Loucy (cell line): ENCODE data around the gene TRRAP.

Source experiments
- H2AFZ ChIP-seq: fragments of 200-600 bp; sonication (generic); 2 replicates; pipeline ENCODE4 v1.6.0; 2016; ENCODE audit warnings: antibody characterized with exemption, mild to moderate bottlenecking, low read length, moderate library complexity
- H3F3A ChIP-seq: fragments of 200-600 bp; 2 replicates; pipeline ENCODE4 v1.6.0; 2016; ENCODE audit warnings: antibody characterized with exemption, low read depth, mild to moderate bottlenecking
- H3K27me3 ChIP-seq: fragments of 200-600 bp; sonication (generic); 2 replicates; pipeline ENCODE4 v1.6.1; 2014; ENCODE audit warnings: low read length, mild to moderate bottlenecking; ENCODE audit not compliant: insufficient read depth, poor library complexity, severe bottlenecking
- H3K36me3 ChIP-seq: fragments of 200-600 bp; sonication (generic); 2 replicates; pipeline ENCODE4 v1.6.1; 2016; ENCODE audit warnings: low read length; ENCODE audit not compliant: insufficient read depth
- H3K4me1 ChIP-seq: fragments of 200-600 bp; sonication (generic); 2 replicates; pipeline ENCODE4 v1.5.1; 2014; ENCODE audit warnings: low read length, mild to moderate bottlenecking; ENCODE audit not compliant: insufficient read depth, poor library complexity, severe bottlenecking
- H3K4me2 ChIP-seq: fragments of 200-600 bp; sonication (generic); 2 replicates; pipeline ENCODE4 v1.6.0; 2014; ENCODE audit warnings: antibody characterized with exemption, low read length, low read depth, mild to moderate bottlenecking; ENCODE audit not compliant: poor library complexity, severe bottlenecking
- H3K4me3 ChIP-seq: fragments of 200-600 bp; sonication (generic); 2 replicates; pipeline ENCODE4 v1.5.1; 2014; ENCODE audit warnings: low read length, mild to moderate bottlenecking, mixed read lengths; ENCODE audit not compliant: poor library complexity, severe bottlenecking
- H3K79me2 ChIP-seq: fragments of 200-600 bp; sonication (generic); 2 replicates; pipeline ENCODE4 v1.6.1; 2014; ENCODE audit warnings: low read length; ENCODE audit not compliant: insufficient read depth
- H3K9ac ChIP-seq: fragments of 200-600 bp; sonication (generic); 2 replicates; pipeline ENCODE4 v1.6.0; 2014; ENCODE audit warnings: mild to moderate bottlenecking, low read depth, low read length, moderate library complexity; ENCODE audit not compliant: poor library complexity, severe bottlenecking
- H3K9me2 ChIP-seq: fragments of 200-600 bp; sonication (generic); replicated peaks from 2 replicates; pipeline ENCODE4 v1.6.1; 2016; ENCODE audit warnings: low read depth, low read length, mixed read lengths
- H3K9me3 ChIP-seq: fragments of 200-600 bp; sonication (generic); 2 replicates; pipeline ENCODE4 v1.6.1; 2014; ENCODE audit warnings: mild to moderate bottlenecking, antibody characterized with exemption, low read length, low read depth; ENCODE audit not compliant: insufficient read depth
- H4K20me1 ChIP-seq: fragments of 200-600 bp; sonication (generic); 2 replicates; pipeline ENCODE4 v1.6.0; 2014; ENCODE audit warnings: antibody characterized with exemption, low read length, mild to moderate bottlenecking; ENCODE audit not compliant: insufficient read depth, poor library complexity, severe bottlenecking
- EZH2phosphoT487 ChIP-seq: fragments of 200-600 bp; IDR thresholded peaks from 2 replicates; pipeline ENCODE4 v1.6.1; 2018; ENCODE audit warnings: antibody characterized with exemption, mild to moderate bottlenecking, moderate library complexity, borderline replicate concordance
- TF ChIP-seq, protein P1 (sequence below): fragments of 200-600 bp; sonication (generic); conservative IDR thresholded peaks from 2 replicates; pipeline ENCODE4 v1.5.1; 2014; ENCODE audit warnings: mild to moderate bottlenecking, antibody characterized with exemption, low read length

Gene TRRAP

DNA sequence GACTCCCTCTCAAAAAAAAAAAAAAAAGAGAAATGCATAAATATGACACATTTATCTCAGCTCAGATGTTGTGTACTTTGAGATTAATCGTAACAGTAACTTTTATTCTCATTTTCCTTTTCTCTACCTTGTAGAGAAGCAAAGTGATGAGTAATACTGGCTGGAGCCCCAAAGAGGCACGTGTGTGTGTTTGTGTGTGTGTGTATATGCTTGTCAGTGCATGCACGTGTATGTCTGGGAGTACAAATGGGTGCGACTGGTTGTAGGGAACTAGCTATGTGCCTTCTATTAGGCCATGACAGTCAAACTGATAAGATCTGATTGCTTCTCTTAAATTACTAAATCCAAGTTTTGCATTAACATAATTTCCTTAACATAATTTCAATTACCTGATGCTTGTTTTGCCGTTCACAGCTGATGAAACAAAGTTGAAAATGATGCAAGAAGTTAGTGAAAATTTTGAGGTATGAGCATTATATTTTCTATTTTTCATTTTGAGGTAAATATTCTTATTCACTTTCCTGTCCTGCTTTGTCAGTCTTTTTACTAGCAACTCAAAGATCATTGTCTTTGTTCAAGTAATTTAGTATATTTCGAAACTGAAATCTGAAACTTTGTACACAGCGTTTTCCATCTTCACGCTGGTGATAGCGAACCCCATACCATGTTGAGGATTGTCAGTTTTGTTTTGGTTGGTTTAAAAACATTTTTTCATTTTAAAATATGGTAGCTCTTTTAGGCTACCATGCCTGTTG is 3.4 kb downstream of the TRRAP start:
- Histone ChIP-seq H3K9me3 (no peaks in the 10 kb centered on the region), H3K4me1 (peaks cover 11% of the 10 kb centered on the region), H2AFZ (no peak overlapping the region), H3K36me3 (peaks cover 37% of the 10 kb centered on the region; the same call in 1 of the 2 replicates), H3F3A (no peaks in the 10 kb centered on the region), H3K9me2 (no peaks in the 10 kb centered on the region), H3K4me3 (no peak overlapping the region), H3K9ac (no peak overlapping the region), H3K4me2 (no peak overlapping the region), H4K20me1 (peaks cover 44% of the 10 kb centered on the region), H3K27me3 (no peaks in the 10 kb centered on the region), H3K79me2 (peaks cover 67% of the 10 kb centered on the region)
- TF ChIP-seq, protein P1, sequence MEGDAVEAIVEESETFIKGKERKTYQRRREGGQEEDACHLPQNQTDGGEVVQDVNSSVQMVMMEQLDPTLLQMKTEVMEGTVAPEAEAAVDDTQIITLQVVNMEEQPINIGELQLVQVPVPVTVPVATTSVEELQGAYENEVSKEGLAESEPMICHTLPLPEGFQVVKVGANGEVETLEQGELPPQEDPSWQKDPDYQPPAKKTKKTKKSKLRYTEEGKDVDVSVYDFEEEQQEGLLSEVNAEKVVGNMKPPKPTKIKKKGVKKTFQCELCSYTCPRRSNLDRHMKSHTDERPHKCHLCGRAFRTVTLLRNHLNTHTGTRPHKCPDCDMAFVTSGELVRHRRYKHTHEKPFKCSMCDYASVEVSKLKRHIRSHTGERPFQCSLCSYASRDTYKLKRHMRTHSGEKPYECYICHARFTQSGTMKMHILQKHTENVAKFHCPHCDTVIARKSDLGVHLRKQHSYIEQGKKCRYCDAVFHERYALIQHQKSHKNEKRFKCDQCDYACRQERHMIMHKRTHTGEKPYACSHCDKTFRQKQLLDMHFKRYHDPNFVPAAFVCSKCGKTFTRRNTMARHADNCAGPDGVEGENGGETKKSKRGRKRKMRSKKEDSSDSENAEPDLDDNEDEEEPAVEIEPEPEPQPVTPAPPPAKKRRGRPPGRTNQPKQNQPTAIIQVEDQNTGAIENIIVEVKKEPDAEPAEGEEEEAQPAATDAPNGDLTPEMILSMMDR, result no peak
- no peak for TF ChIP-seq EZH2phosphoT487

DNA sequence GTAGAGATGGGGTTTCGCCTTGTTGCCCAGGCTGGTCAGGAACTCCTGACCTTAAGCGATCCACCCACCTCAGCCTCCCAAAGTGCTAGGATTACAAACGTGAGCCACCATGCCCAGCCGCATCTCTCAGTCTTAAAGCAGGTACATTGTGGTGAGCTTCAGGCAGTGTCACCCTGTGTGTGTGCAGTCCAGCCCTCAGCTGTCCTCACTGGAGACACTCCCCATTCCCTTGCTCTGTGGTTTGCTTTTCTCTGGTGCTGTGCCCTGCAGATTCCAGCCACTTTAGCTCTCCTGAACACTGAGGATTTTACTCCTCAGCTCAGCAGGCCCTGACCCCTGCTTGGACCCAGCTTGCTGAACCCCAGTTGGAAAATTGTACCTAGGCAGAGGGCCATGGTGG is 6.1 kb downstream of the TRRAP start:
- peaks cover 70% of the 10 kb centered on the region for H3K79me2 ChIP-seq
- H3K4me1 ChIP-seq, result peaks cover 8% of the 10 kb centered on the region
- no peaks in the 10 kb centered on the region for H3K27me3 ChIP-seq
- TF ChIP-seq, protein P1, result no peak
- TF ChIP-seq EZH2phosphoT487, result no peak
- no peak overlapping the region for H2AFZ ChIP-seq
- H3K9me2 ChIP-seq, result no peaks in the 10 kb centered on the region
- H3K9me3 ChIP-seq, result no peaks in the 10 kb centered on the region
- H4K20me1 ChIP-seq, result peaks cover 43% of the 10 kb centered on the region
- H3K4me3 ChIP-seq, result no peak overlapping the region
- no peaks in the 10 kb centered on the region for H3F3A ChIP-seq
- peaks cover 58% of the 10 kb centered on the region; the same call in 1 of the 2 replicates for H3K36me3 ChIP-seq
- no peak overlapping the region for H3K9ac ChIP-seq
- H3K4me2 ChIP-seq, result no peak overlapping the region

DNA sequence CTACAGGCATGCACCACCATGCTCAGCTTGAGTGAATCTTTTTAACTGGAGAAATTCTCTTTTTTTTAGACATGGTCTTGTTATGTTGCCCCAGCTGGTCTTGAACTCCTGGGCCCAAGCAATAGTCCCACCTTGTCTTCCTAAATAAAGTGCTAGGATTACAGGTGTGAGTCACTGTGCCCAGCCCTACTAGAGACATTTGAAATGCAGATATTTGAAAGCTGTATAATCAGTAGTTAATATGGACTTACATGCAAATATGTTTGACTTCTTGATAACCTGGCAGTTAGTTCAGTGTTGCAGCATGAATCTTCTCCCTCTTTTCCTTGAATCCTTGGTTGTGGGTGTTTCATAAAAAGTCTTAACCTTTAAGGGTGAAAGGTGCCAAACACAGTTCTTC is 8.7 kb downstream of the TRRAP start:
- Histone ChIP-seq H3K36me3 (peaks cover 73% of the 10 kb centered on the region; the same call in 1 of the 2 replicates), H3K9me3 (no peaks in the 10 kb centered on the region), H3K9ac (no peak overlapping the region), H3F3A (no peaks in the 10 kb centered on the region), H3K79me2 (peaks cover 43% of the 10 kb centered on the region), H4K20me1 (peaks cover 23% of the 10 kb centered on the region), H3K9me2 (no peaks in the 10 kb centered on the region), H3K4me1 (no peaks in the 10 kb centered on the region), H3K27me3 (no peaks in the 10 kb centered on the region), H3K4me2 (no peak overlapping the region), H2AFZ (no peak overlapping the region), H3K4me3 (no peak overlapping the region)
- no peak for TF ChIP-seq EZH2phosphoT487

DNA sequence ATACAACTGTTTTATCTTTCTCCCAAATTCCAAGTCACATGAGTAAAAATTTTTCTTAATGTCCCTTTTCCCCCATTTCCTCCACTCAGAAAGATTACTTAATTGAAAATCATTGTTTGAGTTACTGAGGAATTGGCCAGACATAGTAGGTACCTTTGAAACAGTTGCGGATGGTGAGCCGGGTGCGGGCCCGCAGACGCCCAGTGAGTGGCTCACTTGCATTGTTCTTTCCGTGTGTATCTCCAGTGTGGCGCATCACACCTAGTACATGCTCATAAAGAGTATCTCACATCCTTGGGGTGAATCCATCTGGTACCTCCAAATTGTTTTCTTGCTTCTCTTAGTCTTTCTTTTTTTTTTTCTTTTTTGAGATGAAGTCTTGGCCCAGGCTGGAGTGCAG is 14.3 kb downstream of the TRRAP start:
- Histone ChIP-seq H3K9me2 (no peaks in the 10 kb centered on the region), H3K79me2 (no peaks in the 10 kb centered on the region; the same call in 1 of the 2 replicates), H4K20me1 (peaks cover 3% of the 10 kb centered on the region), H3F3A (no peaks in the 10 kb centered on the region), H3K4me2 (no peak overlapping the region), H3K9me3 (no peaks in the 10 kb centered on the region), H3K36me3 (peaks cover 85% of the 10 kb centered on the region), H3K4me3 (no peak overlapping the region), H3K4me1 (no peaks in the 10 kb centered on the region), H3K9ac (no peak overlapping the region), H3K27me3 (no peaks in the 10 kb centered on the region), H2AFZ (no peak overlapping the region)
- TF ChIP-seq EZH2phosphoT487, result no peak
- TF ChIP-seq, protein P1, result no peak
